HepG2 (cell line): ENCODE results near the gene RAB33B. TPM values are rescaled to one million over a fixed set of nuclear protein-coding genes. Genes with fewer than 3 reads are reported as not detected.

Experiments
- ATAC-seq: fragments of 200-7000 bp; cut with Tn5 transposase; 3 replicates; pipeline ENCODE4 v1.9.1; 2020; ENCODE audit warnings: mild to moderate bottlenecking, moderate library complexity
- BruUV-seq: library from RNA; stranded (reverse); fragments of 400-500 nt; replicated peaks from 2 replicates; lab custom pipeline; 2021; lab: Mats Ljungman, UMichigan
- CTCF ChIA-PET: fragments of 300-600 bp; formaldehyde crosslinking; extraction: SDS; loops from one replicate; lab custom pipeline; 2021; ENCODE audit warnings: low total read pairs, inconsistent platforms, low intra/inter-chr PET ratio; lab: Yijun Ruan, JAX
- POLR2A ChIA-PET: fragments of 350-600 bp; sonication (Branson Sonifier 250); formaldehyde crosslinking; loops from one replicate; lab custom pipeline; 2020; ENCODE audit warnings: antibody characterized with exemption, inconsistent platforms; lab: Yijun Ruan, JAX
- DNase-seq: peaks from one replicate; pipeline ENCODE4 v3.0.0-alpha.2; 2015; ENCODE audit warnings: low spot score
- FAIRE-seq: peaks from 3 replicates; lab custom pipeline; 2011; peaks lifted over from hg19 to GRCh38; lab: Jason Lieb, UNC
- H2AFZ ChIP-seq: one replicate; pipeline ENCODE4 v1.6.1; 2011; ENCODE audit warnings: low read length, inconsistent platforms
- H3K27ac ChIP-seq: fragments of 300-600 bp; 3 replicates; pipeline ENCODE4 v1.8.0; 2011; ENCODE audit warnings: mixed run types, mild to moderate bottlenecking, mixed read lengths, low read length, inconsistent platforms; ENCODE audit not compliant: insufficient read depth; ENCODE audit errors: extremely low read length
- H3K27me3 ChIP-seq, 2 experiments: fragments of 200-600 bp in 1 of 2; 2 replicates in 1 of 2; 3 replicates in 1 of 2; pipeline versions ENCODE4 v1.6.0 to v1.8.0; 2011; ENCODE audit warnings: low read length in 2 of 2, mild to moderate bottlenecking in 2 of 2, moderate library complexity in 2 of 2, inconsistent platforms in 1 of 2; ENCODE audit not compliant: insufficient read depth in 2 of 2, control insufficient read depth in 1 of 2
- H3K36me3 ChIP-seq, 2 experiments: fragments of 200-600 bp in 1 of 2; replicated peaks in 1 of 2; 2 replicates in 1 of 2; 3 replicates in 1 of 2; pipeline versions ENCODE4 v1.5.1 to v1.8.0; 2011; ENCODE audit warnings: low read length in 2 of 2, inconsistent platforms in 1 of 2; ENCODE audit not compliant: insufficient read depth in 2 of 2, control insufficient read depth in 1 of 2
- H3K4me1 ChIP-seq: 2 replicates; pipeline ENCODE4 v1.5.1; 2012; ENCODE audit warnings: low read length, inconsistent platforms; ENCODE audit not compliant: insufficient read depth
- H3K4me2 ChIP-seq: 2 replicates; pipeline ENCODE4 v1.6.0; 2011; ENCODE audit warnings: low read depth, low read length, inconsistent platforms
- H3K4me3 ChIP-seq, 3 experiments: fragments of 200-600 bp in 1 of 3; sonication (generic), shearing (Covaris generic) in 1 of 3; replicated peaks in 1 of 3; 2 replicates each; pipeline ENCODE4 v1.5.1; 2011 to 2016; ENCODE audit warnings: low read length in 3 of 3, inconsistent platforms in 2 of 3, low read depth in 2 of 3, mild to moderate bottlenecking in 2 of 3, control low read depth in 1 of 3, mixed read lengths in 1 of 3; ENCODE audit not compliant: insufficient read depth in 1 of 3
- H3K79me2 ChIP-seq: one replicate; pipeline ENCODE4 v1.6.1; 2011; ENCODE audit warnings: low read length, inconsistent platforms; ENCODE audit not compliant: insufficient read depth
- H3K9ac ChIP-seq: 2 replicates; pipeline ENCODE4 v1.6.0; 2011; ENCODE audit warnings: mild to moderate bottlenecking, low read depth, low read length, inconsistent platforms; ENCODE audit not compliant: insufficient read depth
- H3K9me3 ChIP-seq: 2 replicates; pipeline ENCODE4 v1.5.1; 2012; ENCODE audit warnings: mild to moderate bottlenecking, low read length
- H4K20me1 ChIP-seq: 2 replicates; pipeline ENCODE4 v1.6.0; 2011; ENCODE audit warnings: inconsistent platforms, mild to moderate bottlenecking, low read length, moderate library complexity; ENCODE audit not compliant: insufficient read depth
- CTCF ChIP-seq: sonication (generic); formaldehyde crosslinking; IDR thresholded peaks from 2 replicates; pipeline ENCODE4 v1.5.0; 2020; ENCODE audit warnings: mild to moderate bottlenecking, missing genetic modification reagents, moderate library complexity
- DMAP1 ChIP-seq: IDR thresholded peaks from 2 replicates; pipeline ENCODE4 v1.6.1; 2016
- MAX ChIP-seq: IDR thresholded peaks from 2 replicates; pipeline ENCODE4 v1.6.1; 2012; ENCODE audit warnings: inconsistent platforms
- MIER2 ChIP-seq: IDR thresholded peaks from 2 replicates; pipeline ENCODE4 v1.6.1; 2016; ENCODE audit warnings: missing biosample characterization, missing genetic modification reagents
- RAD51 ChIP-seq: fragments of 450-650 bp; IDR thresholded peaks from 2 replicates; pipeline ENCODE4 v1.6.1; 2016; ENCODE audit warnings: borderline replicate concordance
- RARA ChIP-seq: IDR thresholded peaks from 2 replicates; pipeline ENCODE4 v1.6.1; 2016; ENCODE audit warnings: missing genetic modification reagents, missing compliant biosample characterization
- SIX4 ChIP-seq: sonication (generic); formaldehyde crosslinking; IDR thresholded peaks from 2 replicates; pipeline ENCODE4 v1.4.0; 2020; ENCODE audit warnings: missing genetic modification reagents
- STAG1 ChIP-seq: sonication (generic); formaldehyde crosslinking; IDR thresholded peaks from 2 replicates; pipeline ENCODE4 v1.4.0; 2020; ENCODE audit warnings: missing genetic modification reagents
- THYN1 ChIP-seq: sonication (generic); formaldehyde crosslinking; IDR thresholded peaks from 2 replicates; pipeline ENCODE4 v1.8.1; 2023; ENCODE audit warnings: low read depth, mild to moderate bottlenecking, moderate library complexity, missing genetic modification reagents, borderline replicate concordance
- ZC3H13 ChIP-seq: sonication (generic); formaldehyde crosslinking; IDR thresholded peaks from 2 replicates; pipeline ENCODE4 v1.8.1; 2023; ENCODE audit warnings: mild to moderate bottlenecking, missing genetic modification reagents, moderate library complexity
- ZGPAT ChIP-seq: IDR thresholded peaks from 2 replicates; pipeline ENCODE4 v1.6.1; 2016; ENCODE audit warnings: mild to moderate bottlenecking
- ZNF10 ChIP-seq: sonication (generic); formaldehyde crosslinking; IDR thresholded peaks from 2 replicates; pipeline ENCODE4 v1.4.0; 2020; ENCODE audit warnings: mild to moderate bottlenecking, low read depth, missing genetic modification reagents, borderline replicate concordance
- ZNF30 ChIP-seq: sonication (generic); formaldehyde crosslinking; IDR thresholded peaks from 2 replicates; pipeline ENCODE4 v1.5.0; 2020; ENCODE audit warnings: mild to moderate bottlenecking, missing genetic modification reagents
- ZNF564 ChIP-seq: sonication (generic); formaldehyde crosslinking; IDR thresholded peaks from 2 replicates; pipeline ENCODE4 v1.8.1; 2023; ENCODE audit warnings: mild to moderate bottlenecking, missing genetic modification reagents
- WGBS: methylation state at CpG from one replicate; pipeline ENCODE4 v1.1.6; 2017; ENCODE audit warnings: low lambda C conversion rate; 5-methylcytosine and 5-hydroxymethylcytosine counted together
- in situ Hi-C: cut with HindIII; loops from 2 replicates; pipeline ENCODE4 v1.10.0; 2017; ENCODE audit warnings: low pct_unique_long_range_greater_than_20kb; ENCODE audit not compliant: extremely low pct_ligation_motif_present
- intact Hi-C: fragments of 100-400 bp; cut with micrococcal nuclease; formaldehyde crosslinking; loops from one replicate; pipeline ENCODE4 v1.10.0; 2022; ENCODE audit not compliant: unreplicated experiment
- polyA plus RNA-seq, 8 experiments: library from polyadenylated mRNA; depleted of rRNA in 3 of 8; stranded (reverse) in 7 of 8; unstranded in 1 of 8; fragments of >200 nt; fragmentation: Illumina TruSeq in 4 of 8; extraction: Trizol in 4 of 8; gene quantifications; 2 replicates each; pipeline versions ENCODE4 v1.2.1 to v1.2.3, GENCODE V29; 2011 to 2016; ENCODE audit warnings: low read depth in 4 of 8, missing spikeins in 1 of 8, mixed read lengths in 1 of 8; ENCODE audit not compliant: insufficient read depth in 1 of 8
- total RNA-seq, 5 experiments: library from RNA; depleted of rRNA; stranded (reverse); fragments of >200 nt; fragmentation: Illumina TruSeq; extraction: Trizol; gene quantifications; 2 replicates each; pipeline ENCODE4 v1.2.3, GENCODE V29; 2016; ENCODE audit warnings: low read depth in 1 of 5

Gene RAB33B
- total and polyA plus RNA-seq, 2 of the 13 experiments (the other 11 are each of a cell fraction or from before 2014, with no cell fraction given): 7.6 to 8.1 TPM

GRCh38 chr4:139416073-139416673 lies 37.7 kb upstream of the RAB33B start:
- in situ Hi-C loops: loop anchor here (10.0 kb wide), 1 partner anchor 89 kb away; no protein-coding TSS in a partner anchor
- no peaks in the 10 kb centered on the region for H3K36me3 ChIP-seq
- H3K4me2 ChIP-seq: no peak overlapping the region
- no peak for TF ChIP-seq RAD51
- no peak for TF ChIP-seq ZC3H13 (CRISPR knock-in tag)
- no peak for TF ChIP-seq MIER2 (CRISPR knock-in tag)
- TF ChIP-seq SIX4 (CRISPR knock-in tag): no peak
- no peak for TF ChIP-seq DMAP1 (CRISPR knock-in tag)
- peak; percentile 48 for TF ChIP-seq STAG1 (CRISPR knock-in tag)
- no peak for TF ChIP-seq ZNF564 (CRISPR knock-in tag)
- no peak for TF ChIP-seq THYN1 (CRISPR knock-in tag)
- no peak for TF ChIP-seq MAX
- no peak for TF ChIP-seq ZNF10 (CRISPR knock-in tag)
- TF ChIP-seq CTCF (CRISPR knock-in tag): peak; percentile 63
- TF ChIP-seq ZGPAT (CRISPR knock-in tag): 0 out of 2 replicates have a peak, but pooled peaks have one; percentile 22
- TF ChIP-seq RARA (CRISPR knock-in tag): no peak
- no peak for TF ChIP-seq ZNF30 (CRISPR knock-in tag)
- H3K27me3 ChIP-seq: no peaks in the 10 kb centered on the region
- ChIA-PET POLR2A (no interaction called here), CTCF (interaction anchor here (1.2 to 2.6 kb wide), 4 partner anchors 37 to 115 kb away, joined by 4 to 12 read pairs (median 4); no protein-coding TSS in a partner anchor)
- no peak overlapping the region for H3K9ac ChIP-seq
- 0 out of 2 replicates have a peak, but pooled peaks cover 2% of the 10 kb centered on the region for H4K20me1 ChIP-seq
- WGBS: 97% methylated on average over 2 of the region's 2 CpGs
- no TSS peak for BruUV-seq
- no peaks in the 10 kb centered on the region for H3K79me2 ChIP-seq
- no peaks in the 10 kb centered on the region for H3K9me3 ChIP-seq
- intact Hi-C loops: loop anchor here (1.0 kb wide), 3 partner anchors 37 to 114 kb away; no protein-coding TSS in a partner anchor
- peak; percentile 68 for FAIRE-seq
- no peak overlapping the region for H2AFZ ChIP-seq
- no peak overlapping the region for H3K4me3 ChIP-seq
- ATAC-seq: peak; percentile 50
- no peaks in the 10 kb centered on the region; the same call in 1 of the 2 replicates for H3K4me1 ChIP-seq
- peak; percentile 28 for DNase-seq
- H3K27ac ChIP-seq: no peak overlapping the region
